ENCODE measurements around the gene TMEM130. TPM values are rescaled to one million over a fixed set of nuclear protein-coding genes. Genes with fewer than 3 reads are reported as not detected.

The TMEM130 gene
- total and polyA plus RNA-seq, 4 donors = not detected

DNA sequence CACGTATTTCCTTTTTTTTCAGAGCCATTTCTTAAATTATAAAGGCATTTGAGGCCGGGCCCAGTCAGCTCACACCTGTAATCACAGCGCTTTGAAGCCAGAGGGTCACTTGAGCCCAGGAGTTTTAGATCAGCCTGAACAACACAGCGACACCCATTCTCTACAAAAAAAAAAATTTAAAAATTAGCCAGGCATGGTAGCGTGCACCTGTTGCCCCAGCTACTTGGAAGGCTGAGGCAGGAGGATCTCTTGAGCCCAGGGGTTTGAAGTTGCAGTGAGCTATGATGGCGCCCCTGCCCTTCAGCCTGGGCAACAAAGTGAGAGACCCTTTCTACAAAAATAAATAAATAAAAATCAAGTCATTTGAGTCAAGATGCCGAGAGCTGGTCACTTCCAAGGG is 3.0 kb downstream of the TMEM130 start:
- Histone ChIP-seq H3K36me3 (ENCODE audit: control insufficient read depth in 4 of 4, insufficient read depth in 3 of 4, low read depth in 1 of 4, low read length in 3 of 4) (no peaks in the 10 kb centered on the region), H3K4me3 (ENCODE audit: low read depth in 1 of 3, low read length in 3 of 3) (no peak overlapping the region), H3K27me3 (ENCODE audit: control insufficient read depth in 4 of 4, insufficient read depth in 4 of 4, low read length in 3 of 4) (peaks cover 0 to 7% (median 1%) of the 10 kb centered on the region in 4 donors), H3K9me3 (ENCODE audit: control insufficient read depth in 4 of 4, low read length in 3 of 4) (no peaks in the 10 kb centered on the region), H3K4me1 (ENCODE audit: control insufficient read depth in 4 of 4, insufficient read depth in 4 of 4, low read length in 3 of 4) (peaks cover 0 to 8% (median 2%) of the 10 kb centered on the region in 4 donors), H3K27ac (ENCODE audit: low read depth in 1 of 2, low read length in 2 of 2) (no peak overlapping the region), H3K9ac (ENCODE audit: low read depth in 1 of 2, low read length in 2 of 2) (no peak overlapping the region)
- no peak for DNase-seq (ENCODE audit: low spot score)
- WGBS = 83% methylated on average over 7 of the region's 7 CpGs
- TF ChIP-seq, protein P1, sequence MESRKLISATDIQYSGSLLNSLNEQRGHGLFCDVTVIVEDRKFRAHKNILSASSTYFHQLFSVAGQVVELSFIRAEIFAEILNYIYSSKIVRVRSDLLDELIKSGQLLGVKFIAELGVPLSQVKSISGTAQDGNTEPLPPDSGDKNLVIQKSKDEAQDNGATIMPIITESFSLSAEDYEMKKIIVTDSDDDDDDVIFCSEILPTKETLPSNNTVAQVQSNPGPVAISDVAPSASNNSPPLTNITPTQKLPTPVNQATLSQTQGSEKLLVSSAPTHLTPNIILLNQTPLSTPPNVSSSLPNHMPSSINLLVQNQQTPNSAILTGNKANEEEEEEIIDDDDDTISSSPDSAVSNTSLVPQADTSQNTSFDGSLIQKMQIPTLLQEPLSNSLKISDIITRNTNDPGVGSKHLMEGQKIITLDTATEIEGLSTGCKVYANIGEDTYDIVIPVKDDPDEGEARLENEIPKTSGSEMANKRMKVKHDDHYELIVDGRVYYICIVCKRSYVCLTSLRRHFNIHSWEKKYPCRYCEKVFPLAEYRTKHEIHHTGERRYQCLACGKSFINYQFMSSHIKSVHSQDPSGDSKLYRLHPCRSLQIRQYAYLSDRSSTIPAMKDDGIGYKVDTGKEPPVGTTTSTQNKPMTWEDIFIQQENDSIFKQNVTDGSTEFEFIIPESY (IDR thresholded peaks at IDR 0.05) = no peak
- TF ChIP-seq NR2F2 (IDR thresholded peaks at IDR 0.05) (no peak), FOXA1 (IDR thresholded peaks at IDR 0.05) (no peak), JUND (IDR thresholded peaks at IDR 0.05) (no peak), GABPA (IDR thresholded peaks at IDR 0.05 in 1 of 2, conservative IDR thresholded peaks at IDR 0.05 in 1 of 2) (no peak), EGR1 (IDR thresholded peaks at IDR 0.05; ENCODE audit: low read depth in 2 of 2) (no peak), RXRA (IDR thresholded peaks at IDR 0.05) (no peak), SP1 (IDR thresholded peaks at IDR 0.05) (no peak)

DNA sequence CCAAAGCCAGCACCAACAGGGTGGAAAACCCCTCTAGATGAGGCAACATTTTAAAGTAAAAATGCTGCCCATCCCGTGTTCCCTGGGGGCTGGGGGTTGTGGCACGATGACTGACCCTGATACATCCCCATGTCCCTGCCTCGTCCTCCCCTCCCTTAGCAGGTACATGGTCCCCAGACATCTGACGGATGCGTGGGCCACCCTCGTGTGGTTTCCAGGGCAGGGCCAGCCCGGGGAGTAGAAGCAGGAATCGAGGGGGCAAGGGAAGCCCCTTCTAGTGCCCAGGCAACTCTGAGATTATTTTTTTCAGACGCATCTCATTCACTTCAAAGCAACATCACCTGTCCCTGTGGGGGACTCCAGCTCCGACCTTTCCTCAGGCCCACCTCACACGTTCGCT is 3.5 kb downstream of the TMEM130 start:
- Histone ChIP-seq H3K27ac (ENCODE audit: low read depth in 1 of 2, low read length in 2 of 2) (no peak overlapping the region), H3K9ac (ENCODE audit: low read depth in 1 of 2, low read length in 2 of 2) (no peak overlapping the region), H3K36me3 (ENCODE audit: control insufficient read depth in 4 of 4, insufficient read depth in 3 of 4, low read depth in 1 of 4, low read length in 3 of 4) (no peaks in the 10 kb centered on the region), H3K27me3 (ENCODE audit: control insufficient read depth in 4 of 4, insufficient read depth in 4 of 4, low read length in 3 of 4) (peaks cover 0 to 7% (median 1%) of the 10 kb centered on the region in 4 donors), H3K4me1 (ENCODE audit: control insufficient read depth in 4 of 4, insufficient read depth in 4 of 4, low read length in 3 of 4) (peaks cover 0 to 8% (median 2%) of the 10 kb centered on the region in 4 donors), H3K9me3 (ENCODE audit: control insufficient read depth in 4 of 4, low read length in 3 of 4) (no peaks in the 10 kb centered on the region), H3K4me3 (ENCODE audit: low read depth in 1 of 3, low read length in 3 of 3) (no peak overlapping the region)
- TF ChIP-seq FOXA2 (IDR thresholded peaks at IDR 0.05) (no peak), HNF4G (IDR thresholded peaks at IDR 0.05) (no peak)
- WGBS = 87% methylated on average over 12 of the region's 12 CpGs
- no peak for DNase-seq (ENCODE audit: low spot score)

DNA sequence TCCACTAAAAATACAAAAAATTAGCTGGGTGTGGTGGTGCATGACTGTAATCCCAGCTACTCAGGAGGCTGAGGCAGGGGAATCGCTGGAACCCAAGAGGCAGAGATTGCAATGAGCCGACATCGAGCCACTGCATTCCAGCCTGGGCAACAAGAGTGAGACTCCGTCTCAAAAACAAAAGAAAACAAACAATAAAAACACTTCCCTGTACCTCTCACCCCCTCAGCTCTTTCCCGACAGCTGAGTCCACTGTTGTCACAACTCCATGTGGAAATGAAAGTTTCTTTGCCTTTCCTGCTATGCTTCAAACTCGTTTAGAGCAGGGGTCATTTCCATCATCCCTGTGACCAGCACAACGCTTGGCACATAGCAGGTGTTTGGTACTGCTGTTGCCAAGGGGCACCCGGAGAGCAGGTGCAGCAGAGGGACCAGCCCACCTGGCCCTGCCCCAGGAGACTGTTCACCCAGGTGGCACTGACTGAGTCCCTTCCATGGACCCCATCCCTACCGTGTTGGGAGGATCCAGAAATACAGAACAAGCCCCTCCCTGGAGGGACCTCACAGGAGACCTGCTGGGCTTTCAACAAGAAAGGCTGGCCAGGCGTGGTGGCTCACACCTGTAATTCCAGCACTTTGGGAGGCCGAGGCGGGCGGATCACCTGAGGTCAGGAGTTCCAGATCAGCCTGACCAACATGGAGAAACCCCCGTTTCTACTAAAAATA is 4.9 kb downstream of the TMEM130 start:
- TF ChIP-seq TAF1 (conservative IDR thresholded peaks at IDR 0.05) = no peak
- no peak overlapping the region for H3K4me3 ChIP-seq (ENCODE audit: low read depth in 1 of 3, low read length in 3 of 3)
- H3K27me3 ChIP-seq (ENCODE audit: control insufficient read depth in 4 of 4, insufficient read depth in 4 of 4, low read length in 3 of 4) = peaks cover 0 to 7% (median 1%) of the 10 kb centered on the region in 4 donors
- WGBS = 72% methylated on average over 14 of the region's 14 CpGs
- no peaks in the 10 kb centered on the region for H3K36me3 ChIP-seq (ENCODE audit: control insufficient read depth in 4 of 4, insufficient read depth in 3 of 4, low read depth in 1 of 4, low read length in 3 of 4)
- peaks cover 0 to 7% (median 2%) of the 10 kb centered on the region in 4 donors for H3K4me1 ChIP-seq (ENCODE audit: control insufficient read depth in 4 of 4, insufficient read depth in 4 of 4, low read length in 3 of 4)
- H3K27ac ChIP-seq (ENCODE audit: low read depth in 1 of 2, low read length in 2 of 2) = no peak overlapping the region
- no peak overlapping the region for H3K9ac ChIP-seq (ENCODE audit: low read depth in 1 of 2, low read length in 2 of 2)
- H3K9me3 ChIP-seq (ENCODE audit: control insufficient read depth in 4 of 4, low read length in 3 of 4) = no peaks in the 10 kb centered on the region
- no peak for DNase-seq (ENCODE audit: low spot score)

DNA sequence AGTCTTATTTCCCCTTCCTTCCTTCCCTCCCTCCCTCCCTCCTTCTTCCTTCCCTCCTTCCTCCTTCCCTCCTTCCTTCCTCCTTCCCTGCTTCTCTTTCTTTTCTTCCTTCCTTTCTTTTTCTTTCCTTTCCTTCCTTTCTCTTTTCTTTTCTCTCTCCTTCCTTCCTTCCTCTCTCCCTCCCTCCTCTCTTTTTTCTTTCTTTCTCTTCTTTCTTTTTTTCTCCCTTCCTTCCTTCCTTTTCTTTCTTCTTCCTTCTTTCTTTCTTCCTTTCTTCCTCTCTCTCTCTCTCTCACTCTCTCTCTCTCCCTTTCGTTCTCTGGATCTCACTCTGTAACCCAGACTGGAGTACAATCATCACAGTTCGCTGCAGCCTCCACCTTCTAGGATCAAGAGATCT is 6.2 kb downstream of the TMEM130 start:
- 81% methylated on average over 2 of the region's 2 CpGs for WGBS
- peaks cover 0 to under 1% (median 0%) of the 10 kb centered on the region in 4 donors for H3K27me3 ChIP-seq (ENCODE audit: control insufficient read depth in 4 of 4, insufficient read depth in 4 of 4, low read length in 3 of 4)
- H3K36me3 ChIP-seq (ENCODE audit: control insufficient read depth in 4 of 4, insufficient read depth in 3 of 4, low read depth in 1 of 4, low read length in 3 of 4) = no peaks in the 10 kb centered on the region
- no peak overlapping the region for H3K4me3 ChIP-seq (ENCODE audit: low read depth in 1 of 3, low read length in 3 of 3)
- DNase-seq (ENCODE audit: low spot score) = no peak
- no peaks in the 10 kb centered on the region for H3K4me1 ChIP-seq (ENCODE audit: control insufficient read depth in 4 of 4, insufficient read depth in 4 of 4, low read length in 3 of 4)
- H3K9ac ChIP-seq (ENCODE audit: low read depth in 1 of 2, low read length in 2 of 2) = no peak overlapping the region
- H3K9me3 ChIP-seq (ENCODE audit: control insufficient read depth in 4 of 4, low read length in 3 of 4) = no peaks in the 10 kb centered on the region
- H3K27ac ChIP-seq (ENCODE audit: low read depth in 1 of 2, low read length in 2 of 2) = no peak overlapping the region
- TF ChIP-seq, protein P1 (IDR thresholded peaks at IDR 0.05) = no peak
- no peak for TF ChIP-seq TAF1 (conservative IDR thresholded peaks at IDR 0.05)
- TF ChIP-seq, protein P2, sequence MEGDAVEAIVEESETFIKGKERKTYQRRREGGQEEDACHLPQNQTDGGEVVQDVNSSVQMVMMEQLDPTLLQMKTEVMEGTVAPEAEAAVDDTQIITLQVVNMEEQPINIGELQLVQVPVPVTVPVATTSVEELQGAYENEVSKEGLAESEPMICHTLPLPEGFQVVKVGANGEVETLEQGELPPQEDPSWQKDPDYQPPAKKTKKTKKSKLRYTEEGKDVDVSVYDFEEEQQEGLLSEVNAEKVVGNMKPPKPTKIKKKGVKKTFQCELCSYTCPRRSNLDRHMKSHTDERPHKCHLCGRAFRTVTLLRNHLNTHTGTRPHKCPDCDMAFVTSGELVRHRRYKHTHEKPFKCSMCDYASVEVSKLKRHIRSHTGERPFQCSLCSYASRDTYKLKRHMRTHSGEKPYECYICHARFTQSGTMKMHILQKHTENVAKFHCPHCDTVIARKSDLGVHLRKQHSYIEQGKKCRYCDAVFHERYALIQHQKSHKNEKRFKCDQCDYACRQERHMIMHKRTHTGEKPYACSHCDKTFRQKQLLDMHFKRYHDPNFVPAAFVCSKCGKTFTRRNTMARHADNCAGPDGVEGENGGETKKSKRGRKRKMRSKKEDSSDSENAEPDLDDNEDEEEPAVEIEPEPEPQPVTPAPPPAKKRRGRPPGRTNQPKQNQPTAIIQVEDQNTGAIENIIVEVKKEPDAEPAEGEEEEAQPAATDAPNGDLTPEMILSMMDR (IDR thresholded peaks at IDR 0.05; ENCODE audit: low read depth, low read length, missing input control) = no peak
- TF ChIP-seq FOXA1 (IDR thresholded peaks at IDR 0.05) = no peak
- TF ChIP-seq RXRA (IDR thresholded peaks at IDR 0.05) = no peak
- TF ChIP-seq, protein P3, sequence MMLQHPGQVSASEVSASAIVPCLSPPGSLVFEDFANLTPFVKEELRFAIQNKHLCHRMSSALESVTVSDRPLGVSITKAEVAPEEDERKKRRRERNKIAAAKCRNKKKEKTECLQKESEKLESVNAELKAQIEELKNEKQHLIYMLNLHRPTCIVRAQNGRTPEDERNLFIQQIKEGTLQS (IDR thresholded peaks at IDR 0.05) = no peak
- no peak for TF ChIP-seq GABPA (IDR thresholded peaks at IDR 0.05 in 1 of 2, conservative IDR thresholded peaks at IDR 0.05 in 1 of 2)
- no peak for TF ChIP-seq FOXA2 (IDR thresholded peaks at IDR 0.05)

Measured in liver (tissue), 9 donors.